Activated CD4-positive, alpha-beta T cell treated with anti-CD3 and anti-CD28 coated beads, Interleukin-2, amount 10 ng/mL, durations not matched to agents 7 days and 5 days (primary cell): ENCODE results near the gene ISM1. TPM values are rescaled to one million over a fixed set of nuclear protein-coding genes. Genes with fewer than 3 reads are reported as not detected.

ENCODE experiments used
- CTCF ChIA-PET: fragments of 350-600 bp; sonication (Branson Sonifier 250); formaldehyde crosslinking; loops from one replicate; lab custom pipeline; 2021; ENCODE audit warnings: antibody characterized with exemption; lab: Charles Lee
- POLR2A ChIA-PET: fragments of 350-600 bp; sonication (Branson Sonifier 250); formaldehyde crosslinking; loops from one replicate; lab custom pipeline; 2021; ENCODE audit warnings: antibody characterized with exemption; lab: Charles Lee
- DNase-seq: peaks from one replicate; pipeline ENCODE4 v3.0.0-alpha.2; 2020
- H3K27ac Mint-ChIP-seq: one replicate; pipeline ENCODE4 v1.8.0; 2021; ENCODE audit warnings: mild to moderate bottlenecking, moderate library complexity, mixed read lengths
- H3K27me3 Mint-ChIP-seq: one replicate; pipeline ENCODE4 v1.8.0; 2021; ENCODE audit warnings: mixed read lengths
- H3K36me3 Mint-ChIP-seq: one replicate; pipeline ENCODE4 v1.8.0; 2021; ENCODE audit warnings: low read depth, mixed read lengths
- H3K4me1 Mint-ChIP-seq: one replicate; pipeline ENCODE4 v1.8.0; 2021; ENCODE audit warnings: mixed read lengths
- H3K4me3 Mint-ChIP-seq: one replicate; pipeline ENCODE4 v1.8.0; 2021; ENCODE audit warnings: mild to moderate bottlenecking, moderate library complexity, mixed read lengths
- H3K9me3 Mint-ChIP-seq: one replicate; pipeline ENCODE4 v1.8.0; 2021; ENCODE audit warnings: mixed read lengths
- total RNA-seq, 2 experiments: library from RNA; stranded (reverse); gene quantifications; one replicate each; pipeline ENCODE4 v1.2.3, GENCODE V29; 2021

The ISM1 gene
- total RNA-seq, 2 experiments from 2014 or later = 1.3 to 1.4 TPM

DNA sequence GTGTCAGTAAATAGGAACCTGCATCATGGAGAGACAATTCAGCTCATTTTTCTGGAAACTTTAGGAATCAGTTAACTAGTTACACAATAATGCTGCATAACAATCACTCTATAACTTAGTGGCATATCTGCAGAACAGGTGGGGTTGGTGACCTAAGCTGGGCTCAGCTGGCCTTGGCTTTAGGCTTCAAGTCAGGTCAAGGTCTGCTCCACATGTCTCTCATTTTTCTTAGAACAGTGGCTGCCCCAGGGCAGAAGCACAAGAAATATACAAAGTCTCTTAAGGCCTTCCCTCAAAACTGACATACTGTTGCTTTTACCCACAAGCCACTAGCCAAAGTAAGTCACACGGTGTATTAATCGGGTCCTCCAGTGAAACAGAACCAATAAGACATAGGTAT is 14.1 kb upstream of the ISM1 start:
- Mint-ChIP-seq H3K36me3 (no peaks in the 10 kb centered on the region), H3K4me3 (no peak overlapping the region), H3K27me3 (peaks cover 1% of the 10 kb centered on the region), H3K4me1 (peaks cover 2% of the 10 kb centered on the region), H3K9me3 (no peaks in the 10 kb centered on the region), H3K27ac (no peak overlapping the region)
- POLR2A ChIA-PET = no interaction called here
- CTCF ChIA-PET = no interaction called here
- no peak for DNase-seq

DNA sequence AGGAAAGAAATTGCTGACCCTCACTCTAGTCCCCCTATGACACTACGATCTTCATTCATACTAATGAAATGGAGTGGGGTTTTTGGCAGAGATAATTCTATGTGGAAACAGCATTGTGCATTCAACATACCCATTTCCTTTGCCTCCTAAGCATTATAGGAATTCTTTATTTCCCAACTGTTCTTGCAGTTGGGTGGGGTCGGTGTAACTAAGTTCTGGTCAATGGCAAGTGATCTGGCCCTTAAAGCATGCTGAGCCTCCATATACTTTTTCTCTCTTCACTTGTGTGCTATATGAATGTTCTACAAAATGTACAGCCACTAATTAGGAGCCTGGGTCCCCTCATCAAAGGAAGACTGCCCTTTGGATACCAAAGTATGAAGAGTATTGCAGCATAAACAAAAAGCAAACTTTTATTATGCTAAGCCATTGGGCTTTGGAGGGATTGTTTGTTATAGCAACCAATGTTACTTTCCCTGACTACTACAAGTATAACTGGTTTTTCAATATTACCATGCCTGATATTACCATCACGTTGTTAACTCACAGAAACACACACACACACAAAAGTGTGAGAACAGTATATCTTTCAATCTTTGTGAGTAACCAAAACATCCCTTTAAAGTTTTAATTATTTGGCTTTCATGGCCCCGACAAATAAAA is 9.0 kb upstream of the ISM1 start:
- no peak for DNase-seq
- H3K27ac Mint-ChIP-seq = no peak overlapping the region
- POLR2A ChIA-PET = no interaction called here

DNA sequence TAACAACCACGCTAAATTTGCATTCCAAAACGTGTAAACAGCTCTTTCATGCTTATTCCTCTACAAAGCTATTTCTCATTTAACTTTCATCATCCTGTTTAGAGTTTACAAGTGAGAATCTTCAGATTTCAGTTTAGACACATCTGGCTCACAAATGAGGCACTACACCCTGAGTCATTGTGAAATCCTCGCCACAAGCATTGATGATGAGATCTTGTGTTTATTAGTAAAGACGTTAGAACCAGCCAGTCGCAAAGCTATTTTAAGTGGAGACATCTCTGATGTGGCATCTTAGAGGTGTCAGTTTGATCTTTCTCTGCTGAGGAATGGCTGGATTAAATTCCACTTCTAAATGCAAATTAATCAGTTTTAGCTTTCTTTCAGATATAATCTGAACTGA is 8.3 kb upstream of the ISM1 start:
- peak; percentile 13 for DNase-seq
- H3K4me1 Mint-ChIP-seq = peaks cover 11% of the 10 kb centered on the region
- H3K27me3 Mint-ChIP-seq = peaks cover 38% of the 10 kb centered on the region
- ChIA-PET POLR2A (no interaction called here), CTCF (no interaction called here)
- H3K9me3 Mint-ChIP-seq = no peaks in the 10 kb centered on the region
- H3K4me3 Mint-ChIP-seq = no peak overlapping the region
- H3K36me3 Mint-ChIP-seq = no peaks in the 10 kb centered on the region
- no peak overlapping the region for H3K27ac Mint-ChIP-seq

More for the DNA sequence above, 9.0 kb upstream of the ISM1 start:
- CTCF ChIA-PET = no interaction called here
- peaks cover 11% of the 10 kb centered on the region for H3K4me1 Mint-ChIP-seq
- H3K9me3 Mint-ChIP-seq = no peaks in the 10 kb centered on the region
- no peak overlapping the region for H3K4me3 Mint-ChIP-seq
- H3K27me3 Mint-ChIP-seq = peaks cover 32% of the 10 kb centered on the region
- no peaks in the 10 kb centered on the region for H3K36me3 Mint-ChIP-seq

GRCh38 chr20:13213335-13213734 is 7.7 kb upstream of the ISM1 start:
- no peak overlapping the region for H3K4me3 Mint-ChIP-seq
- H3K9me3 Mint-ChIP-seq = no peaks in the 10 kb centered on the region
- POLR2A ChIA-PET = no interaction called here

GRCh38 chr20:13216533-13216932 is 4.5 kb upstream of the ISM1 start:
- H3K4me3 Mint-ChIP-seq = no peak overlapping the region
- POLR2A ChIA-PET = no interaction called here
- H3K9me3 Mint-ChIP-seq = no peaks in the 10 kb centered on the region
- H3K27ac Mint-ChIP-seq = no peak overlapping the region
- CTCF ChIA-PET = interaction anchor here (1.5 kb wide), 1 partner anchor 11 kb away, joined by 3 read pairs; no protein-coding TSS in a partner anchor
- H3K4me1 Mint-ChIP-seq = peaks cover 20% of the 10 kb centered on the region
- H3K27me3 Mint-ChIP-seq = peaks cover 66% of the 10 kb centered on the region
- H3K36me3 Mint-ChIP-seq = no peaks in the 10 kb centered on the region
- no peak for DNase-seq

More at GRCh38 chr20:13213335-13213734, 7.7 kb upstream of the ISM1 start:
- DNase-seq = no peak
- Mint-ChIP-seq H3K4me1 (peaks cover 11% of the 10 kb centered on the region), H3K36me3 (no peaks in the 10 kb centered on the region), H3K27me3 (peaks cover 43% of the 10 kb centered on the region), H3K27ac (no peak overlapping the region)
- CTCF ChIA-PET = no interaction called here

DNA sequence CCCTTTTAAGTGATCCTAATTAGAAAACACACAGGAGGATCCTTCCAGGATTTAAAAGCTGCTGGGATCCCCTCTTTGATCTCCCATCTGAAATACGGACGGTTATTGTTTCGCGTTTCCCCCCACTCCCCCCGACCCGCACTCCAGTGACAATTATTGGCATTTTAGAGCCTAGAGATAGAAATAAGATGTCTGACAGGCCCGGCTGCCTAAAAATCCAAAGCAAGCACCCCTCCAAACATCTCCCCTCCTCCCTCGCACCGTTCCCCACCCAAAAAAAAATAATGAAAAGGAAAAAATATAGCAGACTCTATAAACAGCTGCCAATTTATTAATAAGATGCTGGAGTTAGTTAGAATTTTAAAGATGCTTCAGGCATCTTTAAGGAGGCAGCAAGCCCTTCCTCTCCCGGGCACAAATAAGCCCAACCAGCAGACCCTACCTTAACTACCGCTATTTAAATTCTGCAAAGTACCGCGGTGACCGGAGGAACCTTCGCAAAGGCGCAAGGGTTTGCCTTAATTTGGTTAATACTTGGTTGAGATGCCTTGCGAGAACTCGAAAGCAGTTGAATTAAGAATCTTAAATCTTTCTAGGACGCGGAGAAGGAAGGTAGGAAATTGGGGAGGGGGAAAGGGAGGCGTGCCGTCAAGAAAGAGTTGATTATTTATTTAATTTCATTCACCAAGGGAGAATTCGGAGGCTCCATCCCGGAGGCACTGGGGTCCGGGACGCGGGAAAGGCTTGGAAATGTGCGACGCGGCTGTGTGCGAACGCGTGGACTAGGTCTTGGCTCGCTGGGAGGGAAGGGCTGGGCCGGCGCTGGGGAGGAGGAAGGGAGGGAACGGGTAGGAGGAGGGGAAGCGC is 1.5 kb upstream of the ISM1 start:
- ChIA-PET POLR2A (no interaction called here), CTCF (no interaction called here)
- Mint-ChIP-seq H3K4me3 (peak overlapping the region; percentile 76), H3K36me3 (no peaks in the 10 kb centered on the region), H3K27me3 (peaks cover 71% of the 10 kb centered on the region), H3K9me3 (no peaks in the 10 kb centered on the region), H3K4me1 (peaks cover 16% of the 10 kb centered on the region), H3K27ac (no peak overlapping the region)
- DNase-seq = no peak

DNA sequence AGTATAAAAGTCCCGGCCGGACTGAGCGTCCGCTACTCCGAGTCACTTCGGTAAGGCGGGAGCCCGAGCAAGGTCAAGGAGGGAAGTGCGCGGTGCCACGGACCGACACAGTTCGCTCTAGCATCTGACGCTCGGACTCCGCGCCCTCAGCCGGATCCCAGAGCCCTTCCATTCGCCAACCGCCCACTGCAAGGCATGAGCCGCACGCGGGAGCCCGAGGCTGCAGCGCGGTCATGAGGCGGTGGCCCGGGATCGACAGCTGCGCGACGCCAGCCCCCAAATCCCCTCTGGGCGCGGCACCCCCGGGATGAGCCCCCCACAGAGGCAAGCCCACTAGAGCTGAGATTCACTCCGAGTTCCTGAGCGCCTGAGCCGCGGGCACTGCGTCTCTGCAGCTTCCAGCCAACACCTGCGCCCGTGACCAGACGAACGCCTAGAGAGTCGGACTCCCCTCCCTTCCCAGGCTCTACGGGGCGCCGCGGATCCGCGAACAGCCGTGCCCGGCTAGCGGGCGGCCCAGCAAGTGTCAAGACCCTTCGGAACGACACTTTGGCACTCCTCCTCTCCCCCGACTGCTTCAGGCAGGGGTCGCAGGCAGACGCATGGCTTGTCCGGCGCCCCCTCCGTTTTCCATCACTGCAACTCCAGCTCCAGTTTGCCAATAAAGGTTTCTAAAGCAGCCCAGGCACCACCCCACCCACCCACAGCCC is 725 bp upstream of the ISM1 start:
- Mint-ChIP-seq H3K4me1 (peaks cover 16% of the 10 kb centered on the region), H3K4me3 (peak overlapping the region; percentile 76), H3K9me3 (no peaks in the 10 kb centered on the region), H3K27ac (peak overlapping the region; percentile 79), H3K27me3 (peaks cover 67% of the 10 kb centered on the region), H3K36me3 (no peaks in the 10 kb centered on the region)
- DNase-seq = peak; percentile 17
- CTCF ChIA-PET = no interaction called here
- POLR2A ChIA-PET = no interaction called here

- Mint-ChIP-seq H3K4me3 (peak overlapping the region; percentile 76), H3K36me3 (no peaks in the 10 kb centered on the region), H3K9me3 (no peaks in the 10 kb centered on the region), H3K27ac (no peak overlapping the region), H3K4me1 (peaks cover 16% of the 10 kb centered on the region), H3K27me3 (peaks cover 60% of the 10 kb centered on the region)
- ChIA-PET CTCF (no interaction called here), POLR2A (no interaction called here)
- peak; percentile 7 for DNase-seq
Measured at GRCh38 chr20:13221313-13221672, 219 bp downstream of the ISM1 start.

- Mint-ChIP-seq H3K27ac (peak overlapping the region; percentile 73), H3K27me3 (peaks cover 58% of the 10 kb centered on the region), H3K4me1 (peaks cover 16% of the 10 kb centered on the region), H3K36me3 (peaks cover 2% of the 10 kb centered on the region), H3K9me3 (peaks cover 4% of the 10 kb centered on the region), H3K4me3 (peak overlapping the region; percentile 75)
- ChIA-PET CTCF (no interaction called here), POLR2A (no interaction called here)
- DNase-seq = peak; percentile 73
Measured at GRCh38 chr20:13221673-13222318, 722 bp downstream of the ISM1 start.

DNA sequence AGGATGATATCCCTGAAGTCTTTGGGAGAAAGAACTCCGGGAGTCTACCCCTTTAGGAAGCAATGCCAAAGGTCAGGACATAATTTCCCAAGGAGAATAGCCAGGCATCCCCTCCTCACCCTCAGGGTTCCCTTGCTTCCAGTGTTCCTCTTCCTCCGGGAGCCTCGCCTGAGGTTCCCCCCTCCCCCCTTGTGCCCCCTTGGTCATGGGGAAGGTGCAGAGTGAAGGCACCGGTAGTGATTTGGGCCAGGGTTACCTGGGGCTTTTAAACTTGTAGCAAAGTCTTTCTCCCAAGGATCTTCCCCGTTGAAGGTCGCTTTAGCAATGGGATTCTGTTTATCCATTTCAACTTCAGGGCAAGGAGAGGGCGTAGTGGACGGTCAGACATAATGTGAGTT is 1.2 kb downstream of the ISM1 start:
- ChIA-PET POLR2A (no interaction called here), CTCF (no interaction called here)
- Mint-ChIP-seq H3K27me3 (peaks cover 54% of the 10 kb centered on the region), H3K9me3 (peaks cover 4% of the 10 kb centered on the region), H3K4me3 (peak overlapping the region; percentile 75), H3K4me1 (peaks cover 16% of the 10 kb centered on the region), H3K27ac (peak overlapping the region; percentile 73), H3K36me3 (peaks cover 2% of the 10 kb centered on the region)
- DNase-seq = no peak

DNA sequence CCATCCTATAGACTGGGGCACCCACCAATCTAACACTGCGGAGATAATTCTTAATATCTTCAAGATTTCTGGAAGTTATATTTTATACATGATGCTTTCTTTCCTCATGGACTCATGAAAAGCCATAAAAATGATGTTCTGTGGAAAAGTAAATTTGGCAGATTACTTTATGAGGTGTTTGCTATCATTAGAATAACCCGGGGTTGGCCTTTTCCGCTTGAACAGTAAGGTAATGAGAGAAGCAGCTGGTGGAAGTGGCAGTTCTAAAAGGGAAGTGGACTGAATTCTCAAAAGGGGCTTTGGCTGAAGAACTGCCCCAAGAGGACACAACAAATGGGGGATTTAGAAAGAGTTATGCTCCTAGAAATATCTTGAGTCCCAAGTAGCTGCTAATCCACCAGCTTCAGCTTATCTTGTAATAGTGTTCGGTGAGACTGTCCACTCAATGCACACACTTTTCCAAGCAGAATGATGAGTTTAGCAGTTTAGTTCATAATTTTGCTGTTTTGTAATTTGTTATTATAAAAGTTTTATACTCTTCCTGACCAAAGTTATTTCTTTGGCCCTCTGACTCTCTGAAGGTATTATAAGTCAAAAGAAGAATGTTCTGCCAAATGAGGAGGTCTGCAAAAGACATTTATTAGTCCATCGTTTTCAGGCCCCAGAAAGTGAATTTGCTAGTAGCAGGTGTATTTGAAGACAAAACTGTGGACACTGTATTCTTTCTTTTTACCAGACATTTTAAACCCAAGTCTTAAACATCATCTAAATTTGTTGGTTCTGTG is 2.9 kb downstream of the ISM1 start:
- H3K27ac Mint-ChIP-seq = no peak overlapping the region
- peaks cover 20% of the 10 kb centered on the region for H3K4me1 Mint-ChIP-seq
- peaks cover 6% of the 10 kb centered on the region for H3K9me3 Mint-ChIP-seq
- H3K4me3 Mint-ChIP-seq = no peak overlapping the region
- POLR2A ChIA-PET = no interaction called here
- DNase-seq = no peak
- peaks cover 38% of the 10 kb centered on the region for H3K27me3 Mint-ChIP-seq
- peaks cover 4% of the 10 kb centered on the region for H3K36me3 Mint-ChIP-seq
- CTCF ChIA-PET = interaction anchor here (1.0 kb wide), 1 partner anchor 19 kb away, joined by 3 read pairs; no protein-coding TSS in a partner anchor

GRCh38 chr20:13226367-13226766 is 5.3 kb downstream of the ISM1 start:
- peaks cover 21% of the 10 kb centered on the region for H3K27me3 Mint-ChIP-seq
- H3K4me1 Mint-ChIP-seq = peaks cover 34% of the 10 kb centered on the region
- peaks cover 8% of the 10 kb centered on the region for H3K9me3 Mint-ChIP-seq
- H3K27ac Mint-ChIP-seq = no peak overlapping the region
- ChIA-PET CTCF (no interaction called here), POLR2A (no interaction called here)
- no peak for DNase-seq
- peaks cover 4% of the 10 kb centered on the region for H3K36me3 Mint-ChIP-seq
- H3K4me3 Mint-ChIP-seq = no peak overlapping the region
